OCI-M2 (cell line): ENCODE measurements around the gene AHCTF1.

Source experiments
- DNase-seq: peaks from one replicate; lab custom pipeline; 2025; ENCODE audit not compliant: unreplicated experiment; lab: John Stamatoyannopoulos, UW

The AHCTF1 gene

GRCh38 chr1:246931549-246932365 lies at the start of gene AHCTF1:
TSS of gene AHCTF1 (minus strand) at chr1:246931948. CDS start at chr1:246918370, 13,578 bp downstream.
- peak; percentile 65 for DNase-seq

GRCh38 chr1:246978785-246979184 lies 47.0 kb upstream of the AHCTF1 start:
- DNase-seq = no peak

GRCh38 chr1:246978281-246978680 lies 46.5 kb upstream of the AHCTF1 start:
- DNase-seq = no peak

- DNase-seq = no peak
Measured at GRCh38 chr1:246971969-246972368, 40.2 kb upstream of the AHCTF1 start.

GRCh38 chr1:246971090-246971721 lies 39.5 kb upstream of the AHCTF1 start:
- DNase-seq = no peak

GRCh38 chr1:246969621-246970020 lies 37.9 kb upstream of the AHCTF1 start:
- DNase-seq = no peak

GRCh38 chr1:246966502-246966901 lies 34.8 kb upstream of the AHCTF1 start:
- DNase-seq = no peak

- peak; percentile 37 for DNase-seq
Measured at GRCh38 chr1:246959944-246960693, 28.4 kb upstream of the AHCTF1 start.

GRCh38 chr1:246954126-246954525 lies 22.4 kb upstream of the AHCTF1 start:
- DNase-seq = no peak

GRCh38 chr1:246951413-246951812 lies 19.7 kb upstream of the AHCTF1 start:
- no peak for DNase-seq

GRCh38 chr1:246949956-246950355 lies 18.2 kb upstream of the AHCTF1 start:
- no peak for DNase-seq

- no peak for DNase-seq
Measured at GRCh38 chr1:246947255-246947654, 15.5 kb upstream of the AHCTF1 start.

- DNase-seq = no peak
Measured at GRCh38 chr1:246946366-246946765, 14.6 kb upstream of the AHCTF1 start.

GRCh38 chr1:246934765-246935164 lies 3.0 kb upstream of the AHCTF1 start:
- no peak for DNase-seq

GRCh38 chr1:246933893-246934292 lies 2.1 kb upstream of the AHCTF1 start:
- no peak for DNase-seq

GRCh38 chr1:246932366-246932700 lies 585 bp upstream of the AHCTF1 start:
- no peak for DNase-seq

- no peak for DNase-seq
Measured at GRCh38 chr1:246930830-246931548, 759 bp downstream of the AHCTF1 start.

- no peak for DNase-seq
Measured at GRCh38 chr1:246925997-246926626, 5.6 kb downstream of the AHCTF1 start.

- DNase-seq = no peak
Measured at GRCh38 chr1:246923900-246924299, 7.8 kb downstream of the AHCTF1 start.

GRCh38 chr1:246923482-246923881 lies 8.3 kb downstream of the AHCTF1 start:
- DNase-seq = no peak

GRCh38 chr1:246921481-246921880 lies 10.3 kb downstream of the AHCTF1 start:
- no peak for DNase-seq
